Measurements from ENCODE around the gene URB2. TPM values are rescaled to one million over a fixed set of nuclear protein-coding genes. Genes with fewer than 3 reads are reported as not detected.
"Not testable (repeated sequence)": the region's sequence is repeated elsewhere in the genome, so short reads cannot be mapped to it uniquely, and the experiment has no call there.

Gene URB2
- total RNA-seq, 4 donors from 2014 or later = 7.8 to 14.1 (median 11.0) TPM

DNA sequence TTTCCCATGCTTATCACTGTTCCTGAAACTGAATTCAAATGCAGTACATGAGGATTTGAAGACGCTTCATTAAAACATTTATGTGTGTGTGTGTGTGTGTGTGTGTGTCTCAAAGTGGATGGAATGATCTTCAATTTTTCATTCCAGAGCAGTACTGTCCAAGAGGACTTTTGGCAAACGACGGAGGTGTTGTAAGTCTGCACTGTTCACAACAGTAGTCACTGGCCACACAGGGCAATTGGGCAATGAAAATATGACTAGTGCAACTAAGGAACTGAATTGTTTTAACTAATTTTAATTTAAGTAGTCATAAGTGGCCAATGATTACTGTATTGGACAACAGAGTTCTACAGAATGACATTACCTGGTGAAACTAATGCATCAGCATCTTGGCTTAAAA, 5.2 kb upstream of the URB2 start:
- intact Hi-C loops (cut with DNase I) = no loop called here
- H3K4me1 ChIP-seq = peaks cover 0 to 53% (median 9%) of the 10 kb centered on the region in 3 donors
- no peaks in the 10 kb centered on the region for H3K27me3 ChIP-seq
- no peak for TF ChIP-seq POLR2A (IDR thresholded peaks at IDR 0.05)
- TF ChIP-seq, protein P1, sequence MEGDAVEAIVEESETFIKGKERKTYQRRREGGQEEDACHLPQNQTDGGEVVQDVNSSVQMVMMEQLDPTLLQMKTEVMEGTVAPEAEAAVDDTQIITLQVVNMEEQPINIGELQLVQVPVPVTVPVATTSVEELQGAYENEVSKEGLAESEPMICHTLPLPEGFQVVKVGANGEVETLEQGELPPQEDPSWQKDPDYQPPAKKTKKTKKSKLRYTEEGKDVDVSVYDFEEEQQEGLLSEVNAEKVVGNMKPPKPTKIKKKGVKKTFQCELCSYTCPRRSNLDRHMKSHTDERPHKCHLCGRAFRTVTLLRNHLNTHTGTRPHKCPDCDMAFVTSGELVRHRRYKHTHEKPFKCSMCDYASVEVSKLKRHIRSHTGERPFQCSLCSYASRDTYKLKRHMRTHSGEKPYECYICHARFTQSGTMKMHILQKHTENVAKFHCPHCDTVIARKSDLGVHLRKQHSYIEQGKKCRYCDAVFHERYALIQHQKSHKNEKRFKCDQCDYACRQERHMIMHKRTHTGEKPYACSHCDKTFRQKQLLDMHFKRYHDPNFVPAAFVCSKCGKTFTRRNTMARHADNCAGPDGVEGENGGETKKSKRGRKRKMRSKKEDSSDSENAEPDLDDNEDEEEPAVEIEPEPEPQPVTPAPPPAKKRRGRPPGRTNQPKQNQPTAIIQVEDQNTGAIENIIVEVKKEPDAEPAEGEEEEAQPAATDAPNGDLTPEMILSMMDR (IDR thresholded peaks at IDR 0.05) = no peak
- H3K9me3 ChIP-seq = no peaks in the 10 kb centered on the region
- 74 to 77% methylated on average over 3 of the region's 3 CpGs for WGBS, 2 donors
- H3K36me3 ChIP-seq = no peaks in the 10 kb centered on the region
- H3K4me3 ChIP-seq = no peak overlapping the region
- H3K27ac ChIP-seq = no peak overlapping the region
- no peak for DNase-seq

DNA sequence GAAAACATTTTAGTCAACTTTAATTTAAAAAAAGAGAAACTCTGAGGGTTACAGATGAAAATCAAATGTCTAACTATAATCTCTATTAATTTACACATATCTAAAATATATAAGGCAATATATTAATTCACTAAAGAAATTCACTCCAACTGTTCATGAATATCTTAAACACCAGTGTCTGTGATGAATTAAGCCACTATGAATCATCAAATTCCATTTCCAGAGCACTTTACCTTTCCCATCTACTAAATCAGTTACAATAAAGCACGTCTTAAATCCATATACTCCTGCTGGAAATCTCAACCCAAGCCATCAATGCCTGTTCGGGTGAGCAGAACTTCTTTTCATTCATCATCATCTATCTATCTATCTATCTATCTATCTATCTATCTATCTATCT, 4.4 kb upstream of the URB2 start:
- H3K4me3 ChIP-seq = no peak overlapping the region

GRCh38 chr1:229622641-229623120, 3.4 kb upstream of the URB2 start:
- DNase-seq; H3K27me3 ChIP-seq; H3K9me3 ChIP-seq; H3K27ac ChIP-seq; H3K36me3 ChIP-seq; intact Hi-C loops (cut with DNase I); H3K4me3 ChIP-seq: not testable (repeated sequence)
- 91 to 95% methylated on average over 10 of the region's 10 CpGs for WGBS, 2 donors
- peaks cover 0 to 66% (median 18%) of the 10 kb centered on the region in 3 donors for H3K4me1 ChIP-seq

More for the DNA sequence above, 4.4 kb upstream of the URB2 start:
- Histone ChIP-seq H3K36me3 (no peaks in the 10 kb centered on the region), H3K27ac (no peak overlapping the region), H3K27me3 (no peaks in the 10 kb centered on the region), H3K9me3 (no peaks in the 10 kb centered on the region), H3K4me1 (peaks cover 0 to 56% (median 9%) of the 10 kb centered on the region in 3 donors)
- 67 to 78% methylated on average over 2 of the region's 2 CpGs for WGBS, 2 donors
- intact Hi-C loops (cut with DNase I) = no loop called here
- no peak for DNase-seq
- TF ChIP-seq POLR2A (IDR thresholded peaks at IDR 0.05) = no peak
- TF ChIP-seq, protein P1 (IDR thresholded peaks at IDR 0.05) = no peak

- H3K27ac ChIP-seq = no peak overlapping the region
- H3K27me3 ChIP-seq = no peaks in the 10 kb centered on the region
- peaks cover 0 to 68% (median 18%) of the 10 kb centered on the region in 3 donors for H3K4me1 ChIP-seq
- 69 to 92% methylated on average over 5 of the region's 5 CpGs for WGBS, 2 donors
- H3K9me3 ChIP-seq = no peaks in the 10 kb centered on the region
- no peak overlapping the region for H3K4me3 ChIP-seq
- H3K36me3 ChIP-seq = no peaks in the 10 kb centered on the region
- no peak for DNase-seq
- intact Hi-C loops (cut with DNase I) = no loop called here
- TF ChIP-seq POLR2A (IDR thresholded peaks at IDR 0.05) = no peak
- TF ChIP-seq, protein P1 (IDR thresholded peaks at IDR 0.05) = no peak
Measured at GRCh38 chr1:229623225-229623624, 2.8 kb upstream of the URB2 start.

GRCh38 chr1:229623838-229624237, 2.2 kb upstream of the URB2 start:
- no peaks in the 10 kb centered on the region for H3K27me3 ChIP-seq
- peaks cover 0 to 68% (median 18%) of the 10 kb centered on the region in 3 donors for H3K4me1 ChIP-seq
- H3K36me3 ChIP-seq = no peaks in the 10 kb centered on the region
- intact Hi-C loops (cut with DNase I) = no loop called here
- WGBS, 2 donors = 75 to 86% methylated on average over 1 of the region's 1 CpG
- DNase-seq = no peak
- H3K4me3 ChIP-seq = no peak overlapping the region
- H3K9me3 ChIP-seq = no peaks in the 10 kb centered on the region
- TF ChIP-seq, protein P1 (IDR thresholded peaks at IDR 0.05) = no peak
- TF ChIP-seq POLR2A (IDR thresholded peaks at IDR 0.05) = no peak
- no peak overlapping the region for H3K27ac ChIP-seq
